Activated T-cell treated with anti-CD3 and anti-CD28 coated beads for 24 hours (primary cell): ENCODE results near the gene ELMO1.
A peak's percentile ranks its signal among the peaks of the same experiment; 100 is the strongest.

Source experiments
- DNase-seq: peaks from one replicate; pipeline ENCODE4 v3.0.0-alpha.2; 2020; ENCODE audit warnings: low read depth

ELMO1 gene

DNA sequence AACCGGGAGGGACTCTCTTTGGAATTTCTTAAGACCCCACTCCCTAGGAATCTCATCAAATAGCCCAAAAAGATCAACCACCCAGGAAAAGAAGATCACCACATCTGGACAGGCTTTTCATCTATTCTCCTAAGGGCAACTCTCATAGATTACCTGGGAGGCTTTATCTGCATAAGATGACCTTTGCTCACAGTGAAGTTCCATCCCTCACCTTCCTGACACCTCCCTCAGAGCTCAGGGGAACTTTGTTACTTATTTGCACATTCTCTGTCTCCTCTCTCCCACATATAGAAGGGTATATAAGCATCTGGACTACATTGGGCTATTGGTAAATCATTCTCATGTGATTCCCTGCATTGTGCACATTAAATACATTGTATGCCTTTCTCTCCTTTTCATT, 80.1 kb downstream of the ELMO1 start:
- DNase-seq: no peak

GRCh38 chr7:37367010-37367409, 81.7 kb downstream of the ELMO1 start:
- no peak for DNase-seq

- no peak for DNase-seq
These were observed 82.2 kb downstream of the ELMO1 start for GRCh38 chr7:37366445-37366844.

GRCh38 chr7:37365405-37365804, 83.3 kb downstream of the ELMO1 start:
- no peak for DNase-seq

- DNase-seq: no peak
These were observed 83.8 kb downstream of the ELMO1 start for GRCh38 chr7:37364856-37365255.

DNA sequence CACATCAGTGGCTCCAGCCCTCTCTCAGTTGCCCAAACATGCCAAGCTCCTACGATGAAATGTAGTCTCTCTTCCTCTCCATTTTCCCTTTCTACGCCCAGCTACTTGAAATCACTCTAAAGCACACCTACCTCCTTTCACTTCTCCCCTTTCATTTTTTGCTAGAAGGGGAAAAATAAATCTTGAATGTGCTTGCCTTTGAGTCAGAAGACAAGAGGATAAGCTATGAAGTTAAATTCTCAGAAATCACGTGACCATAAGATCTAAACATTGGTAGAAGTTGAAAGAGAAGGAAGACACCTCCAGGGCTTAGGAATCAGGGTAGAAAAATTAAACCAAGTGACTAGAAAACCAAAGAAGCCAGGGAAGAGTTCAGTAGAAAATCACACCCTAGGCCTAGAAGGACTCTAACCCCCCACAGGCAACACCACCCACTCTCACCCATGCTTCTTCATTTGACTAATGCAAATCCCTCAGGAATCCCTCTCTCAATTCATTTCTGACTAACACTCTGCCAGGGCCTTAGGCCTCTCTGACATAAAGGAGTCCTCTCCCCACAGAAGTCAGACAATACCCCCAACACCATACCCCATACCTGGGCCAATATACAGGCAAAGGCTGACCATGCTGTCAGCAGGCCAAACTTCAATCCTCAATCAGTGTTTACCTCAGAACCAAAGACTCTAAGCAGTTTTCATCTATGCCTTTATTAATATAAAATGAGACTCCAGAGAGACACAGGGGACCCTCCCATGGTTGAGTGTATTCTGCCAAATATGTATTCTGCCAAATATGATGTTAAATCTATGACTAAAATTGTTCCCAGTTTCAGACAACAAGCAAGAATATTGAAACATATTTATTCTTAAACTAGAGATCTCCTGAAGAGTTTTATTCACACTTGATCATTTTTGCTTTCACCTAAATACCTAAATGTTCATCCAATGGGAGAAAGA, 84.8 kb downstream of the ELMO1 start:
- DNase-seq: no peak

GRCh38 chr7:37362802-37363201, 85.9 kb downstream of the ELMO1 start:
- DNase-seq: no peak

DNA sequence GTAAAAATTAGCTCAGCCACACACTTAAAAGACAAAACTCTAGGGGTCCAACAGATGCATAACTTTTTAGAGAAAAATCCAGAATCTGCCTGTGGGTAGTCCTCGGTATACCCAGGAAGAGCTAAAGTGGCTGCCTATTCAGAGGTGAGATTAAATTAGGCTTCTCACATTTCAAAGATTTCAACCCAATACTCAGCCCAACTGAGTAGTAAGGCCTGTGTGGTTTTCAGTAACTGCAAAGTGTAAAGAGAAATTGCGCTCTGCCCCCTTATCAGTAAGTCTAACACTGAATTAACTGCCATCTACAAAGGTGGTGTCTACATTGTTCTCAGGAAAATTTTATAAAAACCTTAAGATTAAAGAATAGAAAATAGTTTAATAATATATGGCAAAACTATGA, 88.2 kb downstream of the ELMO1 start:
- DNase-seq: no peak

- no peak for DNase-seq
These were observed 88.8 kb downstream of the ELMO1 start for GRCh38 chr7:37359662-37360444.

- no peak for DNase-seq
These were observed 89.5 kb downstream of the ELMO1 start for GRCh38 chr7:37359180-37359579.

DNA sequence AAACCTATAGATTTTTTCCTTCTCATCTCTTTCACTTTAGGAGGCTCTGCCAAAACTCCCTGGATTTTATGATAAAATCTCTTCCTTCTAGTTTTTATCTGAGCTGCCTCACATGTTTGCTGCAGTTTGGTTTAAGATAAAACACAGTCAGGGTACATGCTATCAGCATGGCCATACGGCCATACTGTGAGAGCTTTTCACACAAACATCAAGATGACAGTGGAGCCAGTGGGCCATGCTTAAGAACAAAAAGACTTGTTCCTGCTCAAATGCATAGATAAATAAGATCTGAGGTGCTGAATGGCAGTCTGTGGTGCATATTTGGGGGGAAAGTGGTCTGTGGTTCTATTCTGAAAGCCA, 91.0 kb downstream of the ELMO1 start:
- DNase-seq: no peak

- no peak for DNase-seq
These were observed 91.6 kb downstream of the ELMO1 start for GRCh38 chr7:37356911-37357636.

DNA sequence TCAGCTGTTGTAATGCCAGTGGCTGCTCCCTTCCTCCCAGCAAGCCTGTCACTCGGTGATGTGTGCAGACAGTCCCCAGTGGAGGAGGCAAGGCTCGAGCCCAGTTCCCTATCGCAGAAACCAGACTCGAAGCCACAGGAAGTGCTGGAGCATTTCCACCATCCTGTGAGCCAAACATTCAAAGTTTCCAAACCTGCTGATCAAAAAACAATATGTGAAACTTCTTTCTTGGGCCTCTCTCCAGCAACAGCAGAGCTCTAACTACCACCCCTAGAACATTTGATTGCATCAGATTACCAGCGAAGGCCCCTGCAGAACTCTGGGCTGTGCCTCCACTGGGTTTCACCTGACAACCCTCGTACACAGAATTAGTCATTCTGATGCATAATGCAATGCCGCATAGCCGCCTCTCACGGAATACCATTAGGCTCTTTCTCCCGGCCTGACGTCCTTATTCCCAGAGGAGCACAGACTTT, 94.0 kb downstream of the ELMO1 start:
- peak; percentile 58 for DNase-seq

DNA sequence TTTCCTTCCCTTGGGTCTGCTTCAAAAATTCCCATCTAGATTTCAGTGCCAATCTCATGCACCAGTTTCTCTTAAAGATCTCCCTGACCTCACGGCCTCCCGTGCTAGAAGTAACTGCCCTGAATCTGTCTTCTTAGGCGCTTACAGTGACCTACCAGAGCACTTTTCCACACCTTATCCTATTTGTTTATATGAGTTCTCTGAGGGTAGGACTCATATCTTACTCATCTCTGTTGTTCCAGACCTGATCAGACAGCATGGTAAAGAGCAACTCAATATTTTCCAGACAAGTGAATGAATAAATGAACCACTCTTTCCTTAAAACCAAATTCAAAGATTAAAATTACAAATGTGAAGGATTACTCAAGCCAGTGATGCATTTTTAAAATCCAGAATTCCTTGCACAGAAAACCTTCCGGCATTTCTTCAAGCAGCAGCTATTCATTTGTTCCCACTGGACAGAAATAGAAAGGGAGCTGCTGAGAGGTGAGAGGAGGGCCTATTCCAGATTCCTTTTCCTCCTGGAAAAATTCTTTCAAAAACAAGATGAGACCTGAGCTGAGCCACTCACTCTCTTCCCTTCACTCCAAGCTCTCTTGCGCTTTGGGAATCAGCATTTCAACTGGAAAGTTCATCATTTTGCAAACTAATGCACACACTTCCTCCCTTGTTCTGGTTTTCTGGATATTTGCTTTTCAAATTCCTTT, 94.6 kb downstream of the ELMO1 start:
- DNase-seq: no peak

DNA sequence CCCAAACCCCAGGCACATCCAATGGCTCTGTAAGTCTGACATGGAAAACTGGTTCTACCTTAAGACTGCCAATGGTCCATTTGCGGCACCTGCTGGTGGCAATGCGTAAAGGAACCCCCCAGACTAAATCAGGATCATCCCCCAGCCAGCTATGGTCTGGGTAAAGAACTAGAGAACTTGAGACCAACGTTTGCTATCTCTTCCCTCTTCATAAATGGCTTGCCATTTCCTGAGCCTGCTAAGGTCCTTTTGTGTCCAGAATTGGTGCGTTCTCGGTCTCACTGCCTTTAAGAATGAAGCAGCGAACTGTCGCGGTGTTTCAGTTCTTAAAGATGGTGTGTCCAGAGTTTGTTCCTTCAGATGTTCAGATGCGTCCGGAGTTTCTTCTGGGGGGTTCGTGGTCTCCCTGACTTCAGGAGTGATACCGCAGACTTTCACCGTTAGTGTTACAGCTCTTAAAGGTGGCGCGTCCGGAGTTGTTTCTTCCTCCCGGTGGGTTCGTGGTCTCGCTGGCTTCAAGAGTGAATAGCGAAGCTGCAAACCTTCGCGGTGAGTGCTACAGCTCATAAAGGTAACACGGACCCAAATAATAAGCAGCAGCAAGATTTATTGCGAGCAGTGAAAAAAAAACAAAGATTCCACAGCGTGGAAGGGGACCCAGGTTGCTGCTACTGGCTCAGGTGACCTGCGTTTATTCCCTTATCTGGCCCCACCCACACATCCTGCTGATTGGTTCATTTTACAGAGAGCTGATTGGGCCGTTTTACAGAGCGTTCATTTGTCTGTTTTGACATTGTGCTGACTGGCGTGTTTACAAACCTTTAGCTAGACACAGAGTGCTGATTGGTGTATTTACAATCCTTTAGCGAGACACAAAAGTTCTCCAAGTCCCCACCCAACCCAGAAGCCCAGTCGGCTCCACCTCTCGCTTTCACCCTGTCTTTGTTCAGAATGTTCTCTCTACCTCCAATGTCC, 95.4 kb downstream of the ELMO1 start:
- peak; percentile 54 for DNase-seq

DNA sequence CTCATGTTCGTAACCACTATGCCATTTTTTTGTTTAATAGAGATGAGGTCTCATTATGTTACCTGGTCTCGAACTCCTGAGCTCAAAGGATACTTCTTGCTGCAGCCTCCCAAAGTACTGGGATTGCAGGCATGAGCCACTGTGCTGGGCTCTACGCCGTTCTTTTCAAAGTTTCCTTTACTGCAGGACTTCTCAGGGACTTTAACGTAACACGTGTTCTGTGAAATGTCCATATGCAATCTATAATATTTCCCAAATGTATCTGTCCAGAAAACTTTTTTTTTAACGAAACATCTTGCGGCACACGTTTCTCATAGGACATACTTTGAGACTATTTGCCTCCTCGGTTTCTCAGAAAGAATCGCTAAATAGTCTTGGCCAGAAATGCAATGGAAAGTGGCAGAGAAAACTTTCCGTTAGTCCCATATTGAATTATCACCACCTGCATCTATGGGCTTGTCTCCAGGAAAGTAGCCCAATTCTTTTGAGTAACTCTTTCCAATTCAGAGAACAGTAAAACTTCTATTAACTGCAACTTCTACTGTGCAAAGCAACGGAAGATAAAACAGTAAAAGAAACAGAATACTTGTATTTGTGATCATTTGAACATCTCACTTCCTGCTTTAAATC, 96.3 kb downstream of the ELMO1 start:
- DNase-seq: no peak

DNA sequence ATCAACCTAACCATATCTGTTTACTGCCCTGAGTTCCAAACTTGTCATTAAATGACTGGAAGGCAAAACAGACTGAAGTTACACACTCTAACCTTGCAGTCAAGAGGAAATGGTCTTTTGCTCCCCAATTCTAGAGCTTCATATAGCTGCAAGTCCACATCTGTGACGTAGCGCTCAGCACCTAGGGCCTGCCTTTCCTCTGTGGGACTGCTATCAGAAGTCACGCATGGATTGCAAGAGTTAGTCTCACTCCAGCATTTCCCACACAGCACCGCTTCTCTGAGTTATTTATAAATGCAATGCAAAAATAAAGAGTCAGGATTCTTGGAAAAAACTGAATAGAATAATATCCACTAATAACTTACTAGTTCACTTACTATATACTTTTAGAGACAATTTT, 96.9 kb downstream of the ELMO1 start:
- DNase-seq: no peak

- no peak for DNase-seq
These were observed 98.6 kb downstream of the ELMO1 start for GRCh38 chr7:37349979-37350590.

DNA sequence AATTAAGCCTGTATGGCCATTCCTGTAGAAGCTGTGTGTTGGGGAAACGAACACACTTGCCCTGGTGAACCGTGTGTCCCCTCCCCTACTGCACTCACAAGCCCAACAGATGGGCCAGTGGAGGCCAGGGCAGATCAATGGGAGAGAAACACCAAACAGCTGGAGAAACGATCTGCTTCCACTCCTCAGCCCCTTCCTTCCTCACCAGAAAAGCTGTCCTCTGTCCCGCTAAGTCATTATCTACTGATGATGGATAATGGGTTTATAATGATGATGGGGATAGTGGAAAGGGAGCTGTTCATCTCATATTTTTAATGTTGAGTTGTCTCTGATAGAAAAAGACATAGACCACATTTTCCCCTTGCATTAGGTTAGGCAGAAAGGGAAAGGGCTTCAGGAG, 99.7 kb downstream of the ELMO1 start:
- no peak for DNase-seq

DNA sequence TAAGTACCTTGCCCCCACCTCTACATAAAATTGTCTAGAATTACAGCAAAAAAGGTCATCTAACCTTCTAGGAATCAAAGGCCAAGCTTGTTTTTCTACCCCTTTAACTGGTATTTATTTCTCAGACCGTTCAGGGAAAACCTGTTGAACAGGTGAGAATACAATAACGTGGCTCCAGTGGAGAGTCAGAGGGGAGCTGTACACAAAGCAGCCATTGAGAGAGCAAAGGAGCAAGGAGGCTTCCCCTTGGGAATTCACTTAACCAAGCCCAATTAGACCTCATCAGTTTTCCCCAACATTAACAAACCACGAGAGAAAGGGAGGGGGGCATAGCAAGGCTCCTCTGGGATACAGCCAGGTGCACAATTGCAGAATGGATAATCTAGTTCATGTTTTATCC, 101.9 kb downstream of the ELMO1 start:
- DNase-seq: no peak
